HCT116 (cell line): Measurements from ENCODE around the gene CLCA4. TPM values are rescaled to one million over a fixed set of nuclear protein-coding genes. Genes with fewer than 3 reads are reported as not detected.

Source experiments
- ATAC-seq: fragments of 200-7000 bp; cut with Tn5 transposase; 2 replicates; pipeline ENCODE4 v1.9.1; 2020; ENCODE audit warnings: mild to moderate bottlenecking, moderate library complexity
- BruUV-seq: library from RNA; stranded (reverse); fragments of 400-500 nt; replicated peaks from 2 replicates; lab custom pipeline; 2021; lab: Mats Ljungman, UMichigan
- CTCF ChIA-PET: fragments of 300-600 bp; sonication (Branson Sonifier 250); formaldehyde crosslinking; loops from one replicate; lab custom pipeline; 2021; ENCODE audit warnings: antibody characterized with exemption; lab: Charles Lee
- POLR2A ChIA-PET: fragments of 300-600, 350-600 bp; sonication (Branson Sonifier 250); formaldehyde crosslinking; loops from one replicate; lab custom pipeline; 2021; ENCODE audit warnings: antibody characterized with exemption; lab: Charles Lee
- RAD21 ChIA-PET, 2 experiments: fragments of 300-600 bp; sonication (Branson Sonifier 250); formaldehyde crosslinking; loops; one replicate each; lab custom pipeline; 2023; ENCODE audit warnings: low total read pairs in 2 of 2; ENCODE audit not compliant: uncharacterized antibody in 2 of 2, unreplicated experiment in 2 of 2, low non-redundant PET in 1 of 2; lab: Charles Lee
- DNase-seq: peaks from one replicate; pipeline ENCODE4 v3.0.0-alpha.2; 2010; ENCODE audit warnings: low read depth, low spot score
- H2AFZ ChIP-seq: fragments of 200-600 bp; shearing (Covaris generic), sonication (generic); 2 replicates; pipeline ENCODE4 v1.6.1; 2017; ENCODE audit warnings: low read depth, mixed run types, mixed read lengths, antibody characterized with exemption, low read length; ENCODE audit not compliant: poor library complexity, severe bottlenecking
- H3K27ac ChIP-seq: 2 replicates; pipeline ENCODE4 v1.5.1; 2012; ENCODE audit warnings: low read depth, low read length
- H3K27me3 ChIP-seq: fragments of 200-600 bp; sonication (generic); 2 replicates; pipeline ENCODE4 v1.6.1; 2016; ENCODE audit warnings: mixed run types, low read length, mixed read lengths; ENCODE audit not compliant: insufficient read depth
- H3K36me3 ChIP-seq, 2 experiments: fragments of 200-500 bp in 1 of 2; fragments of 200-600 bp in 1 of 2; sonication (Bioruptor generic) in 1 of 2; sonication (generic) in 1 of 2; 2 replicates each; pipeline versions ENCODE4 v1.5.1 to v1.6.1; 2014 to 2016; ENCODE audit warnings: low read length in 2 of 2, inconsistent platforms in 1 of 2, mixed read lengths in 1 of 2, mixed run types in 1 of 2; ENCODE audit not compliant: insufficient read depth in 2 of 2, control insufficient read depth in 1 of 2
- H3K4me1 ChIP-seq, 2 experiments: fragments of 200-600 bp in 1 of 2; sonication (generic) in 1 of 2; 2 replicates each; pipeline versions ENCODE4 v1.5.1 to v1.6.1; 2012 to 2017; ENCODE audit warnings: low read length in 2 of 2, inconsistent platforms in 1 of 2, mild to moderate bottlenecking in 1 of 2, mixed read lengths in 1 of 2, mixed run types in 1 of 2, moderate library complexity in 1 of 2; ENCODE audit not compliant: insufficient read depth in 2 of 2, control insufficient read depth in 1 of 2
- H3K4me2 ChIP-seq: fragments of 200-600 bp; sonication (generic); 2 replicates; pipeline ENCODE4 v1.6.1; 2017; ENCODE audit warnings: mixed run types, low read length, mixed read lengths
- H3K4me3 ChIP-seq, 2 experiments: fragments of 200-600 bp in 1 of 2; sonication (generic) in 1 of 2; replicated peaks in 1 of 2; 2 replicates each; pipeline ENCODE4 v1.5.1; 2011 to 2016; ENCODE audit warnings: low read length in 2 of 2, control low read depth in 1 of 2, low read depth in 1 of 2, mild to moderate bottlenecking in 1 of 2, mixed read lengths in 1 of 2, mixed run types in 1 of 2
- H3K79me2 ChIP-seq: fragments of 200-600 bp; sonication (generic); 2 replicates; pipeline ENCODE4 v1.6.1; 2017; ENCODE audit warnings: mild to moderate bottlenecking, mixed run types, low read length, moderate library complexity, mixed read lengths; ENCODE audit not compliant: insufficient read depth
- H3K9ac ChIP-seq: fragments of 200-600 bp; sonication (generic); 2 replicates; pipeline ENCODE4 v1.6.1; 2016; ENCODE audit warnings: low read length, mixed read lengths
- H3K9me2 ChIP-seq: fragments of 200-600 bp; sonication (generic), shearing (Covaris generic); 2 replicates; pipeline ENCODE4 v1.6.1; 2017; ENCODE audit warnings: mixed run types, mild to moderate bottlenecking, moderate library complexity; ENCODE audit not compliant: insufficient read depth
- H3K9me3 ChIP-seq, 2 experiments: fragments of 200-500 bp in 1 of 2; fragments of 200-600 bp in 1 of 2; sonication (Bioruptor generic) in 1 of 2; sonication (generic) in 1 of 2; 2 replicates each; pipeline ENCODE4 v1.6.1; 2014 to 2017; ENCODE audit warnings: low read length in 2 of 2, mixed read lengths in 2 of 2, inconsistent platforms in 1 of 2, low read depth in 1 of 2, mild to moderate bottlenecking in 1 of 2, mixed run types in 1 of 2, moderate library complexity in 1 of 2; ENCODE audit not compliant: control insufficient read depth in 1 of 2, insufficient read depth in 1 of 2
- H4K20me1 ChIP-seq: fragments of 200-600 bp; sonication (generic), shearing (Covaris generic); 2 replicates; pipeline ENCODE4 v1.6.1; 2017; ENCODE audit warnings: mixed run types, mild to moderate bottlenecking, moderate library complexity; ENCODE audit not compliant: insufficient read depth
- ATF3 ChIP-seq: IDR thresholded peaks from 2 replicates; pipeline ENCODE4 v1.6.1; 2012
- CBX3 ChIP-seq: IDR thresholded peaks from 2 replicates; pipeline ENCODE4 v1.6.1; 2012; ENCODE audit warnings: low read depth
- CEBPB ChIP-seq: IDR thresholded peaks from 2 replicates; pipeline ENCODE4 v1.6.1; 2012; ENCODE audit warnings: low read depth
- CTCF ChIP-seq, 3 experiments: fragments of 200-600 bp in 1 of 3; sonication (generic) in 1 of 3; IDR thresholded peaks in 2 of 3; conservative IDR thresholded peaks in 1 of 3; 2 replicates each; pipeline ENCODE4 v1.5.1; 2012 to 2017; ENCODE audit warnings: low read depth in 2 of 3, low read length in 2 of 3, antibody characterized with exemption in 1 of 3, borderline replicate concordance in 1 of 3, control low read depth in 1 of 3, mild to moderate bottlenecking in 1 of 3, mixed read lengths in 1 of 3, mixed run types in 1 of 3, moderate library complexity in 1 of 3; ENCODE audit not compliant: insufficient read depth in 1 of 3
- EGR1 ChIP-seq: IDR thresholded peaks from 2 replicates; pipeline ENCODE4 v1.6.1; 2012; ENCODE audit warnings: low read depth
- ELF1 ChIP-seq: IDR thresholded peaks from 2 replicates; pipeline ENCODE4 v1.6.1; 2012; ENCODE audit warnings: low read depth, borderline replicate concordance
- EZH2 ChIP-seq: fragments of 200-600 bp; sonication (generic); IDR thresholded peaks from 2 replicates; pipeline ENCODE4 v1.6.1; 2017; ENCODE audit warnings: antibody characterized with exemption, mixed run types
- EZH2phosphoT487 ChIP-seq: fragments of 200-600 bp; IDR thresholded peaks from 2 replicates; pipeline ENCODE4 v1.6.1; 2018; ENCODE audit warnings: antibody characterized with exemption, borderline replicate concordance
- JUND ChIP-seq: IDR thresholded peaks from 2 replicates; pipeline ENCODE4 v1.6.1; 2012
- MAX ChIP-seq: IDR thresholded peaks from 2 replicates; pipeline ENCODE4 v1.6.1; 2012
- POLR2A ChIP-seq: IDR thresholded peaks from 2 replicates; pipeline ENCODE4 v1.7.0; 2011; ENCODE audit warnings: borderline replicate concordance; ENCODE audit not compliant: insufficient read depth, insufficient read length; ENCODE audit errors: extremely low read depth
- POLR2AphosphoS5 ChIP-seq: IDR thresholded peaks from 2 replicates; pipeline ENCODE4 v1.6.1; 2011; ENCODE audit warnings: mild to moderate bottlenecking, low read depth, low read length, moderate library complexity
- RAD21 ChIP-seq: IDR thresholded peaks from 2 replicates; pipeline ENCODE4 v1.6.1; 2012; ENCODE audit warnings: low read depth, mild to moderate bottlenecking
- SP1 ChIP-seq: IDR thresholded peaks from 2 replicates; pipeline ENCODE4 v1.6.1; 2012; ENCODE audit warnings: low read depth
- TCF7L2 ChIP-seq: IDR thresholded peaks from 2 replicates; pipeline ENCODE4 v1.7.0; 2011; ENCODE audit warnings: borderline replicate concordance, inconsistent platforms; ENCODE audit not compliant: insufficient read depth, insufficient read length; ENCODE audit errors: extremely low read depth
- ZBTB33 ChIP-seq: IDR thresholded peaks from 2 replicates; pipeline ENCODE4 v1.6.1; 2011; ENCODE audit warnings: mild to moderate bottlenecking, low read length, moderate library complexity; ENCODE audit not compliant: insufficient replicate concordance; ENCODE audit errors: extremely low read depth
- ZFX ChIP-seq: fragments of 450-650 bp; IDR thresholded peaks from 2 replicates; pipeline ENCODE4 v1.6.1; 2017
- ZNF274 ChIP-seq: fragments of 200-500 bp; sonication (Bioruptor generic); IDR thresholded peaks from 2 replicates; pipeline ENCODE4 v1.6.1; 2014; ENCODE audit warnings: mild to moderate bottlenecking, low read depth, low read length, inconsistent platforms
- intact Hi-C: fragments of 100-400 bp; cut with micrococcal nuclease; formaldehyde crosslinking; loops from 2 replicates; pipeline ENCODE4 v1.10.0; 2022
- total RNA-seq: library from RNA; stranded (reverse); gene quantifications from one replicate; pipeline ENCODE4 v1.2.1, GENCODE V29; 2021; ENCODE audit not compliant: unreplicated experiment

The CLCA4 gene
- total RNA-seq, 1 experiment from 2014 or later, result not detected

GRCh38 chr1:86548839-86549238 is 2.0 kb downstream of the CLCA4 start:
- Histone ChIP-seq H3K9ac (no peak overlapping the region), H3K9me2 (no peaks in the 10 kb centered on the region), H3K4me2 (no peak overlapping the region), H3K4me3 (no peak overlapping the region), H3K4me1 (no peaks in the 10 kb centered on the region), H3K27ac (no peak overlapping the region), H4K20me1 (no peaks in the 10 kb centered on the region)
- ChIA-PET RAD21 (no interaction called here), CTCF (no interaction called here), POLR2A (no interaction called here)
- DNase-seq (no peak), ATAC-seq (no peak)
- TF ChIP-seq SP1 (no peak), EZH2 (no peak), MAX (no peak)
- TF ChIP-seq, all 23 proteins: peak for 0
- H2AFZ ChIP-seq, result no peak overlapping the region
- no peaks in the 10 kb centered on the region for H3K27me3 ChIP-seq
- BruUV-seq, result no TSS peak
- intact Hi-C loops, result no loop called here
- H3K36me3 ChIP-seq, result no peaks in the 10 kb centered on the region
- H3K9me3 ChIP-seq, result no peaks in the 10 kb centered on the region
- H3K79me2 ChIP-seq, result no peaks in the 10 kb centered on the region

- Histone ChIP-seq H3K9ac (no peak overlapping the region), H3K4me3 (no peak overlapping the region), H3K79me2 (no peaks in the 10 kb centered on the region), H2AFZ (no peak overlapping the region), H3K9me2 (no peaks in the 10 kb centered on the region), H4K20me1 (no peaks in the 10 kb centered on the region), H3K4me1 (no peaks in the 10 kb centered on the region), H3K4me2 (no peak overlapping the region), H3K27ac (no peak overlapping the region), H3K9me3 (no peaks in the 10 kb centered on the region), H3K36me3 (no peaks in the 10 kb centered on the region), H3K27me3 (no peaks in the 10 kb centered on the region)
- ATAC-seq (no peak), DNase-seq (no peak)
- no TSS peak for BruUV-seq
- CTCF ChIA-PET, result no interaction called here
- POLR2A ChIA-PET, result no interaction called here
- RAD21 ChIA-PET, result no interaction called here
- TF ChIP-seq CTCF (IDR thresholded peaks at IDR 0.05 in 2 of 3, conservative IDR thresholded peaks at IDR 0.05 in 1 of 3; ENCODE audit: borderline replicate concordance in 1 of 3, insufficient read depth in 1 of 3, low read depth in 2 of 3, low read length in 2 of 3), result no peak
- no peak for TF ChIP-seq ZBTB33
- no peak for TF ChIP-seq JUND
- no peak for TF ChIP-seq ATF3
- TF ChIP-seq POLR2A, result no peak
- TF ChIP-seq ELF1, result no peak
- no peak for TF ChIP-seq ZNF274
- no peak for TF ChIP-seq EZH2phosphoT487
- TF ChIP-seq CBX3, result no peak
- TF ChIP-seq POLR2AphosphoS5, result no peak
- TF ChIP-seq EGR1, result no peak
- TF ChIP-seq SP1, result no peak
- TF ChIP-seq MAX, result no peak
- TF ChIP-seq CEBPB, result no peak
- no peak for TF ChIP-seq TCF7L2
- no peak for TF ChIP-seq RAD21
- no peak for TF ChIP-seq ZFX
- intact Hi-C loops, result no loop called here
These were observed 4.4 kb downstream of the CLCA4 start for GRCh38 chr1:86551305-86551704.
